SK-N-DZ (cell line): ENCODE measurements around the gene GPC5.
A peak's percentile ranks its signal among the peaks of the same experiment; 100 is the strongest.

Experiments
- DNase-seq: peaks from one replicate; pipeline ENCODE4 v3.0.0-alpha.2; 2015; ENCODE audit warnings: low spot score

Gene GPC5

GRCh38 chr13:91537376-91537775 lies 139.0 kb downstream of the GPC5 start:
- no peak for DNase-seq

GRCh38 chr13:91539286-91540157 lies 141.1 kb downstream of the GPC5 start:
- no peak for DNase-seq

- DNase-seq = no peak
These were observed 141.8 kb downstream of the GPC5 start for GRCh38 chr13:91540158-91540736.

GRCh38 chr13:91544723-91545122 lies 146.3 kb downstream of the GPC5 start:
- peak; percentile 17 for DNase-seq

GRCh38 chr13:91546900-91547299 lies 148.5 kb downstream of the GPC5 start:
- DNase-seq = no peak

- no peak for DNase-seq
These were observed 155.2 kb downstream of the GPC5 start for GRCh38 chr13:91553584-91553983.

- no peak for DNase-seq
These were observed 155.7 kb downstream of the GPC5 start for GRCh38 chr13:91554101-91554500.

GRCh38 chr13:91557328-91558090 lies 159.1 kb downstream of the GPC5 start:
- no peak for DNase-seq

- DNase-seq = peak; percentile 32
These were observed 165.4 kb downstream of the GPC5 start for GRCh38 chr13:91563799-91564198.

- peak; percentile 59 for DNase-seq
These were observed 166.0 kb downstream of the GPC5 start for GRCh38 chr13:91564396-91564795.

- no peak for DNase-seq
These were observed 166.9 kb downstream of the GPC5 start for GRCh38 chr13:91565296-91565695.

GRCh38 chr13:91567485-91568207 lies 169.2 kb downstream of the GPC5 start:
- DNase-seq = no peak

- DNase-seq = no peak
These were observed 173.3 kb downstream of the GPC5 start for GRCh38 chr13:91571681-91572080.

- no peak for DNase-seq
These were observed 174.0 kb downstream of the GPC5 start for GRCh38 chr13:91572439-91572838.

- DNase-seq = no peak
These were observed 174.7 kb downstream of the GPC5 start for GRCh38 chr13:91572944-91573598.

GRCh38 chr13:91574766-91575165 lies 176.3 kb downstream of the GPC5 start:
- DNase-seq = no peak

GRCh38 chr13:91576590-91576989 lies 178.2 kb downstream of the GPC5 start:
- DNase-seq = no peak

- no peak for DNase-seq
These were observed 180.9 kb downstream of the GPC5 start for GRCh38 chr13:91579320-91579719.

GRCh38 chr13:91580749-91581148 lies 182.3 kb downstream of the GPC5 start:
- DNase-seq = no peak

- no peak for DNase-seq
These were observed 188.2 kb downstream of the GPC5 start for GRCh38 chr13:91586609-91587008.

- no peak for DNase-seq
These were observed 190.1 kb downstream of the GPC5 start for GRCh38 chr13:91588541-91588940.
